HPDE6-E6E7 (cell line): ENCODE results near the gene SNTA1.
"Not testable (repeated sequence)": the region's sequence is repeated elsewhere in the genome, so short reads cannot be mapped to it uniquely, and the experiment has no call there.

Experiments
- DNase-seq: peaks from one replicate; pipeline ENCODE4 v3.0.0; 2011; ENCODE audit warnings: missing footprints; ENCODE audit errors: extremely low spot score

Gene SNTA1

DNA sequence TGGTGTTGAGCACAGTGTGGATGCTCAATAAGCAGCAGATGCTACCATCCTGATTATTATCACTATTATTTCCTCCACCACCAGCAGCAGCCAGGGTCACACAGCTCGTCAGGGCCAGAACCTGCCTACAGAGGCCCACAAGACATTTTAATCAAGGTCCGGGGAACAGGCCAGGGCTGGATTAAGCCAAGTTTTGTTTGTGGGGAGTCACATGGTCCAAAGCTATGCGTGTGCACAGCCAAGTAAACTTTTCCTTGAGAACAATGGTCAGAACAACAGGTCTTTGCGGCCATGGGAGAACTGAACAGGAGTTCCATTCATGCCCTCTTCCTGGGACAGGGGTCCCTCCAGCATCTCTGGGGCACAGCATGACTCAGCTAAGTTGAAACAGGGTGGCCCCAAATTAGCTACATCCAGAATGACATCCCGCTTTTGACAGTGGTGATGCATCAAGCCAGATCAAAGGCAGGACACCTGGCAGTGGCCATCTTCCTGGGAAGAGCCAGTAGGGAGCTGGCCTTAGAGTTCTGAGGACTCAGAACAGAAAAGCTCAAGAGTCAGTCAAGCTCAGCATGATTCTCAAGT is 11.7 kb downstream of the SNTA1 start:
- DNase-seq, result no peak

DNA sequence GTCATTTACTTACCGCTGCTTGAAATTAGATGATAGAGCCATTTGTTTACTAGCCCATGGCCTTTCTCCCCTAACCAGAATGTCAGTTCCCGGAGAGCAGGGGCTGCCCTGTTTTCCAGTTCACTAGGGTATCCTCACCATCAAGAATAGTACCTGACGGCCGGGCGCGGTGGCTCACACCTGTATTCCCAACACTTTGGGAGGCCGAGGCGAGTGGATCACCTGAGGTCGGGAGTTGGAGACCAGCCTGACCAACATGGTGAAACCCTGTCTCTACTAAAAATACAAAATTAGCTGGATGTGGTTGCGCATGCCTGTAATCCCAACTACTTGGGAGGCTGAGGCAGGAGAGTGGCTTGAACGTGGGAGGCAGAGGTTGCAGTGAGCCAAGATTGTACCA is 19.7 kb downstream of the SNTA1 start:
- DNase-seq, result not testable (repeated sequence)

DNA sequence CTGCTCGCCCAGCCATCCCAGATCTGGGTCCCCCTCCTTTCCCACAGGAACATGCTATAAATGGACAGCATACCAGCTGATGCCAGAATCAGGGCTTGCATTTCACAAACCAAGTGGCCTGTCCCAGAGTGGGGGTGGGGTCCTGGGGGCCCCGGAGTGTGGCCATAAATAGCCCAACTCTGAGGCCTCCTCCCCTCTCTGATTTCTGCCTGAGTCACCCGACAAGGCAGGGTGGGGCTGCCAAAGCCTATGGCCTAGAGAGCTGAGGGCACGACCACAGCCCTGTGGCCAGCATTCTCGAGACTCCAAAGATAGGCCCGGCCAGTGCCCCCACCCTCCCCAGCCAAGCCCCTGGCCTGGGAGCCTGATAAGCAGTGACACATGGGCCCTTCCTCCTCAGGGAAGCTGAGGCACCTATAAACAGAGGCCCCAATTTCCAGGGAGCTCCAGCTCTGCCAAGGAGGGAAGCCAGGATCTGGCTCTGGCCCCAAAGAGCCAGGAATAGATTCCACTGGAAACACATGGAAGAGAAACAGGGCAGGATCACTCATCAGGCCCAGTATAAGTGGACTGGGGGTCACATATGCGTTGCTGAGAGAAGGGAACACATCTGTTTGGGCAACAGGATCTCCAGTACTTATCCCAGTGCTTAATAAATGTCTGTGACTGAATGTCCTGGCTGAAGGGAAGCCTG is 20.3 kb downstream of the SNTA1 start:
- peak; percentile 66 for DNase-seq

DNA sequence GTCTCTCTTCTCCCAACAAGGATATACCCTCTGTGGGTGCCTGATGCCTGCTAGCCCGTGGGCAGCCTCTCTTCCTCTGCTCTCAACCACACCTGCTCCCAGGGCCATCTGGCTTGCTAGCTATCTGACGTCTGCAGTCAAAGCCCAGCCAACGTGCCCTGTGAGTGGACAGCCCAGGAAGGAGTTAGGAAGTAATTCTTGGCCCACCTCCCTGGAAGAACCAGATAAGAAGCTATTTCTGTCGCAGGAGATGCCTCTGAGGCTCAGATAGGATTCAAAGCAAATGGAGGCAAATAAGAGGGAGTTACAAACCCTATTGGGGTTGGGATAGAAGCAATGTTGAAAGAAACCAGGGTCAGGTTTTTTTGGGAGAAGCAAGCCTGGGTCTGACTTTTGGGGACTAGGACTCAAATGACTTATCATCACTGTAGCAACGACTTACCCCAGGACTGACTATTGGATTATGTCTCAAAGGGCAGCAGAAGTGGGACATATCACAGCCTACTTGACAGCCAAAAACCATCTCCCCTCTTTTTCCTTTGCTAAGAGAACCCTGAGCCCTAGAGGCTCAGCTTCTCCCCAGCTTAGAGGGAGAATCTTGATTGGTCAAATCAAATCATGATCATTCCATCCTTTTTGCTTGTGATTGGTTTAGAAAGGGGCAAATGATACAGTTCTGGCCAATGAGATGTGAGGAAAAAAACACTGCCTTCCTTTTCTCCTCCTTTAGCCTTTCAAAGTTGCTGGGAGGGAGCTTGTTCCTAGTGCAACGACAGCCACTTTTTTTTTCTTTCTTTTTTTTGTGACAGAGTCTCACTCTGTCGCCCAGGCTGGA is 24.2 kb downstream of the SNTA1 start:
- DNase-seq, result no peak

DNA sequence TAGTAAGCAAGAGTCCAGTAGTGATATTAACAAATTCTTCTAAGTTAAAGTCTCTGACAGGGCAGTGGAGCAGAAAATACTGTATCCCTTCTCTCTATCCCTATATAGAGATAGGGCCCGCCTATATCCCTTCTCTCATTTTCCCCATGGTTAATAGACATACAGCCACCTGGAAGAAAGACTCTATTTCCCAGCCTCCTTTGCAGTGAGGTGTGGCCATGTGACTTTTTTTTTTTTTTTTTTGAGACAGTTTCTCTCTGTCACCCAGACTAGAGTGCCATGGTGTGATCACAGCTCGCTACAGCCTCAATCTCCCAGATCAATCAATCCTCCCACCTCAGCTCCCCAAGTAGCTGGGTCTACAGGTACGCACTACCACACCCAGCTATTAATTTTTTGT is 25.5 kb downstream of the SNTA1 start:
- no peak for DNase-seq

DNA sequence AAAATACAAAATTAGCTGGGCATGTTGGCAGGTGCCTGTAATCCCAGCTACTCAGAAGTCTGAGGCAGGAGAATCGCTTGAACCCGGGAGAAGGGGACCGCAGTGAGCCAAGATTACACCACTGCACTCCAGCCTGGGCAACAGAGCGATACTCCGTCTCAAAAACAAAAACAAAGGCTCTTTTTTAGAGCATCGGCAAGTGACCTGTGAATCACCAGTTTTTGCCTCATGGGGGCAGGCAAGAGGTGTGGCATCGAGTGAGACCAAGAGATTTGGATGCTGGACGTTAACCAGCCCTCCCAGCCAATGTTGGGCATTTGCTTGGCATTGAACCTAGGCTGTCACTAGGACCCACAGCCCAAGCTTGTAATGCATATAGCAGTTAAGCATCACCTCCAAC is 27.6 kb downstream of the SNTA1 start:
- DNase-seq, result peak; percentile 60

DNA sequence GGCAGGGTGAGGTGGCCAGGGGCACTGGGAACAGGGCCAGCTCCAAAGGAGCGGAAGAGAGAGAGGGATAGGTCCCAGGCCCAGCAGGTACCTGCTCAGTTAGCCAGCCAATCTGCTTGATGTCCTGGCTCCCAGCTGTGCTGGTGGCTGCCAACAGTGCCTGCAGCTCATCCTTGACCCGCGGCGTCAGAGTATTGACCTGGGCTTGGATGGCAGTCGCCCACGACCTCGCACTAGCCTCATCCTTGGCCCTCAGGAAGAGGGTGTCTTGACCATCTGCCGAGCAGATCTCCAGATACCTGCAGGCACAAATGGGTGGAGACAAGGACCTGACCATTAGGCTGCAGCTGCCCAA is 31.1 kb downstream of the SNTA1 start:
- DNase-seq, result no peak

DNA sequence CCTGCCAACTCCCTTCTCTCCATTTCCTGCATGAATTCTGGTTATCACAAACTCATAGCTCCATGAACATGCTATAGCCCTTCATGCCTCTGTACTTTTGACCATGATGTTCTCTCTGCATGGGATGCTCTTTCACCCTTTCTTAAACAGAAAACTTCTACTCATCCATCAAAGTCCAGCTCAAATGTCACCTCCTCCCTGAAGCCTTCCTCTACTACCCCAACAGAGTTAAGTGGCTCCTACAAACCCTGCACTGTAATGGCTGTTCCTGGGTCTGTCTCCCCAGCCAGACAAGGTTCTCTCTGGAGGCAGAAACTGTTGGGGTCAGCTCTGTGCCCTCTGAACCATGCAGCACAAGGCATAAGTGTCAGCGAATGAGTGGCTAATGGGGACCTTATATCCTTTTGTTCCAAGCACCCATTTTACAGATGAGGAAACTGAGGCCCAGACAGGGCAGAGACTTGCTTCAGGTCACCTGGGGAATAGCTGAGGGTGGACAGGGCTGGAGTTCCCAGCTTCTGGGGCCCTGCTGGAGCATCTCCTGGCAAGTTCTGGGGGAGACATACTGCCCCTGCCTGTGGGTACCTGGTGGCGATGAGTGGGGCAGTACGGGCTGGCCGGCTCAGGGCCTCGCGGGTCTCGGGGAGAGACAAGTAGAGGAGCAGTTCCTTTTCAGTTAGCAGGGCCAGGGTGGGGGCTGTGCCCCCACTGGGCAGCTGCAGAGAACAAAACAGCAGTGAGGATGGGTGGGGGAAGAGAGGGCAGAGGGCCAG is 31.7 kb downstream of the SNTA1 start:
- no peak for DNase-seq

DNA sequence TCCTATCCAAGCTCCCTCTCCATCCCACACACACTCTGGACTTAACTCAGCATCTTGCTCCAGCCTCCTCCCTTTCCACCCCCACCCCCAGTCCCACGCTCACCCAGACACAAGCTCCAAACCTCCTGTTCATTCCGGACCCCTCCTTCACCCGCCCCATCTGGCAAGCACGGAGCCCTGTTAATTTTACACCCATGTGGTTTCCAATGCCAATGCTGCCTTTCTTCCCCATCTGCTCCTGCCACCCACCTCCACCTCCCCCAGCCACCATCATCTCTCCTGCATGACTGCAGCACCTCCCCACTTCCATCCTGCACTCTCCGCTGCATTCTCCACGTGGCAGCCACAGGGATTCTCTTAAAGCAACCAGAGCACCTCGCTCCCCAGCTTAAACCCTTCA is 32.3 kb downstream of the SNTA1 start:
- no peak for DNase-seq

DNA sequence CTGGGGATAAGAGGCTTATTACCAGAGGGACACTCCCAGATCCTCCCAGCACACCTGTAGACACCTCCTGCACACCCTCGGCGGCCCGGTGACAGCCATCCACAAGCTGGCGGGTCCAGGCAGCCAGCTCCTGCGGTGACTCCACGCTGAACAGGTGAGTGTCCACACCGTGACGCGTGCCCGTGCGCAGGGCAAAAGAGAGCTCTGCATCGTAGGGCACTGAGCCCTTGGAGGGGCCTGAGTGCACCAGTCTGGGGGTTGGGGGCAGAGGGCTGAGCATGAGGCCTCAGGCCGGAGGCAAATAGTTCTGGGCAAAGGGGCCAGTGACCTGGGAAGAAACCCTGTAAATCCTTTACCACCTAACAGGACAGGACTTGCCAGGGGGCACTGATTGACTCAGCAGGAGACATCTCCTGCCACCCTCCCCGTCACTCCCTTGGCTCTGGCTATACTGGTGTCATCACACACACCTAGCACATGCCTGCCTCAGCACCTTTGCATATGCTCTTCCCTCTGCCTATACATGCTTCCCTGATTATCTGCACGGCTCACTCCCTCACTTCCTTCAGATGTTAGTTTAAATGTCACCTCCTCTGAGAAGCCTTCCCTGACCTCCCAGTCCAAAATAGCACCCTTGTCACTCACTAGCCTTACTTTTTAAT is 33.4 kb downstream of the SNTA1 start:
- DNase-seq, result no peak

DNA sequence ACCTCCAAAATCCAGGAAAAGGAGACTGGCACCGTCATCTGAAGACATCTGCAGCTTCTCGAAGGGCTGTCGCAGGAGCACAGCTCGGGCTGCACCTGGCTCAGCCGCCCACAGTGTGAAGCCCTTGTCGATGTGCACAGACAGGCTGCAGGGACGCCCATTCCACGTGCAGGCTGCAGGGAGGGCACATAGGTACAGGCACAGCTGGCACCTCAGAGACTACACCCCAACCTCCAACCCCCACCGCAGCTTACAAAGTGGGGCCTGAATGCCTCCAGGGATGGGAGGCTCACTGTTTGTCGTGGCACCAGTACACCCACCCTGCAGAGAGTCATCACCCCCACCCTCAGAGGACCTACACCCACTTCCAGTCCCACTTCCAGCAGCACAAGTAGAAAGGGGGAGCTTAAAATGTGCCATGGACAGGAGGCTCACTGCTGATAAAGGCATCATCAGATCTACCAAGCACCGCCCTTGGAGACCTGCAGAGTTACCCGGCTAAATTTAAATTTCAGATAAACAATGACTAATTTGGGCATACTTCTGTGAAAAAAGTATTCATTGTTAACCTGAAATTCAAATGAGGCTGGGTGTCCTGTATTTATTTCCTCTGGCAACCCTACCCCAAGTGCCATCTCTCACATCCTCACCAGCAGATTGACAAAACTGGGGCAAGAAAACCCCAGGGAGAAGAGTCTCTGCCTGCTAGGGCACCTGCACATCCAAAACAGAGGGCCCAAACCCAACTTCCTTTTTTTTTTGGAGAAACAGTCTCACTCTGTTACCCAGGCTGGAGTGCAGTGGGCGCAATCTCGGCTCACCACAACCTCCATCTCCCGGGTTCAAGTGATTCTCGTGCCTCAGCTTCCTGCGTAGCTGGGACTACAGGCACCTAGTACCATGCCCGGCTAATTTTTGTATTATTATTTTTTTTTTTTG is 34.6 kb downstream of the SNTA1 start:
- no peak for DNase-seq

DNA sequence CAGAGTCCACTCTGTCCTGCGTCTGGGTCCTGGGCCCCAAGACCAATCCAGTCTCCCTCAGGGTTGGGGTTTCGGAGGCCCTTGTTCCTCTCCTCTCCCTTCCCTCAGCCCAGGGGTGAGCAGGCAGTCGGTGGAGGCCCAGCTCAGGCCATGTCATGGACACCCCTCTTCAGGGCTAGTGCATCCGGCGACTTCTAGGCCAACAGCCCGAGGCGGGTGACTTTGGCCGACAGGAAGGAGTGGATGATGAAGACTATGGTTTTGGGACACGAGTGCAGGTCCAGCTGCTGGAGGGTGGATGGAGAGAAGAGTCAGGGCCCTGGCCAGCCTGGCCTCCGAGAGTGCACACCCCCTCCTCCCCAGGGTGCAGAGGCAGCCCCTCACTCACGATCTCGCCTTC is 35.2 kb downstream of the SNTA1 start:
- DNase-seq, result no peak

DNA sequence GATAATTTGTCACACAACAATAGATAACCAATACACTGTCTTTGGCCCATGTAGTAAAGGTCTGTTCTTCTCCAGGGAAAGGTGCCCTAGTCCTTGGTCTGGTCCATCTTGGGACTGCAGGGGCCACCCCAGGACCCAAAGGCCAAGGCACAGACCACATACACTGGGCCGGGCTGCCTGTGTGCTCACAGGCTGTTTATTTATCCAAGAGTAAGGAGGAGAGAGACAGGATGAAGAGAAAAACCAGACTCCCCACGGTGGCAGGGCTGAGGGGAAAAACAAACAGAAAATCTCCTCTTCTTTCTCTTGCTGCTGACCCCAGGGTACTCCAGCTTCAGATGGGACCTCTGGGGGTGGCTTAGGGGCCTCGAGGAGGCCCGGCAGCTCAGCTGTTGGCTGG is 35.8 kb downstream of the SNTA1 start:
- no peak for DNase-seq

DNA sequence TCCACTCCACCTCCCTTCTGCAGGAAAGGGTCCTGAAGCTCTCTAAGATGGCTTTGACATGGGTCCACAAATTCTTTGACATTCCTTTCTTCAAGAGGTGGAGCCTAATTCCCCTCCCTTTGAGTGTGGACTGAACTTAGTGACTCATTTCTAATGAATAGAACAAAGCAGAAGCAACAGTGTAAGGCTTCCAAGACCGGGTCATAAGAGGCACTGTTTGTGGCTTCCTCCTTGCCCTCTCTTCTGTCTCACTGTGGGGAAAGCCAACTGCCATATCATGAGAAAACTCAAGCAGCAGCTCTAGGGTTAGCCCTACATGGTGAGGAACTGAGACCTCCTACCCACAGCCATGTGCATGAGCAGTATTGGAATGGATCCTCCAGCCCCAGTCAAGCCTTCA is 36.3 kb downstream of the SNTA1 start:
- no peak for DNase-seq

DNA sequence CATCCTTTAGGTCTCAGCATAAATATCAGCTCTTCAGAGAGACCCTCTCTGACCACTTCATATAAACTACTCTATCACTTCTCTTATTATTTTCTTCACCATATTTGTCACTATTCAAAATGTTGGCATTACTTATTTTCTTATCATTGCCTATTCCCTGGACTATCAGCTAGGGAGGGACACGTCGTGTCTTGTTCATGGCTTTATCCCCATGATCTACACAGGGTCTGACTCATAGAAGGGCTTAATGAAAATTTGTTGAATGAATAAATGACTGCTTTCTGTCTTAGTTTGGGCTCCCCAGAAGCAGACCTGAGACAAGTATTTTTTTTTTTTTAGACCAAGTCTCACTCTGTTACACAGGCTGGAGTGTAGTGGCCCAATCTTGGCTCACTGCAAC is 39.3 kb downstream of the SNTA1 start:
- DNase-seq, result peak; percentile 88

DNA sequence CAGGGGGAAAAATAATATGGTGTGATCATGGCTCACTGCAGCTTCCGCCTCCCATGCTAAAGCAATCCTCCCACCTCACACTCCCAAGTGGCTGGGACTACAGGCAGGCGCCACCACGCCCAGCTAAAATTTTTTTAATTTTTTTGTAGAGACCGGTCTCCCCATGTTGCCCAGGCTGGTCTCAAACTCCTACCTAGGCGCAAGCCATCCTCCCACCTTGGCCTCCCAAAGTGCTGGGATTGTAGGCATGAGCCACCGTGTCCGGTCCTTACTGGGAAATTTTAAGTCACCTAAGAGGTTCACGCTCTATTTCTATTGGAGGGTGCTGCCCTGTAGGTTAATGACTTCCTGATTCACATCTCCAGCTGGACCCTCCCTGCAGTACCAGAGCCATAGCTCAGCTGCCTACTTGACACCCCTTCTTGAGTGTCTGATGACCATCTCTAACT is 41.6 kb downstream of the SNTA1 start:
- no peak for DNase-seq

DNA sequence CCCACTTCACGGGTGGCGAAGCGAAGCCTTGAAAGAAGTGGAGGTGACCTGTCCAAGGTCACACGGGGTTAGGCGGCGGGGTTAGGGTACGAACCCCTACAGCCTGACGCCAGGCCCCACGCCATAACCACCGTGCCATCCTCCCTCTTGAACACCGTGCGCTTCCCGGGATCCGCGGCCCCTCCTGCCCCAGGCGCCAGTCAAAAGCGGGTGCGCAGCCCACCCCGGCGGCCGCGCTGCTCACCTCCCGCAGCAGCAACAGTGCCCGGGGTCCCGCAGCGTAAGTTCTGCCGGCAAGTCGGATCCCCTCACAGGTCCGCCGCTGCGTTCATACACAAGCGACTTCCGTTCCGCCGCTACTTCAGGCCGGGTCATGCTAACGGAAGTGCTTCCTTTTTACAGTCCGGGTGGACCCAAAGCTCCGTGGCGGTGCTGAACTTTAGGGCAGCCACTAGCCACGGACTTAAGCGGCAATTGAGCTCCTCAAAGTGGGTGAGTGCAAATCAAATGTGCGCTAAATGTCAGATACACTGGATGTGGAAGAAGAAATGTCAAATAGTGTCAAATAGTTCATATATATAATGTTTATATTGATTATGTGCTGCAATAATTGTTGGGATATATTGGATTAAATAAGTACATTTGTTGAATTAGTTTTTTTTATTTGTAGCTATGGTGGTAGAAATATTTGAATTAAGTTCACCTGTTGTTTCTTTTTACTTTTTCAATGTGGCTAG is 42.2 kb downstream of the SNTA1 start, which contains the start of gene CDK5RAP1:
Gene CDK5RAP1 (minus strand): TSS at position 336 of the 737 bp plus-strand sequence. CDS start 4,455 bp downstream, outside the sequence.
- DNase-seq, result peak; percentile 93

DNA sequence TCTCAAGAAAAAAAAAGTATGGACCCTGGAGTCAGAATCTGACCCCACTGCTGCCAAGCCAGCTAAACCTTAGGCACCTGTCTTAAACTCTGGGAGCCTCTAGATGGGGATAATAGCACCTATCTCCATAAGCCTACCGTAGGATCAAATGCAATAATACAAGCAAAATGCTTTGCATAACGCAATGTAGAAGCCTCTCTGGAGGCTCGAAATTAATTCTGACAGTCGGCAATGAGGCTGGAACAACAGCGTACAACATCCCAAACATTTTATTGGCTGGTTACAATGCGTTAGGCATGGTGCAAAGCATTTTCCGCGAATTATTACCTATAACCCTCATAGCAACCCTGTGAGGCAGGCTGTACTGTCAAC is 42.8 kb downstream of the SNTA1 start:
- peak; percentile 77 for DNase-seq

DNA sequence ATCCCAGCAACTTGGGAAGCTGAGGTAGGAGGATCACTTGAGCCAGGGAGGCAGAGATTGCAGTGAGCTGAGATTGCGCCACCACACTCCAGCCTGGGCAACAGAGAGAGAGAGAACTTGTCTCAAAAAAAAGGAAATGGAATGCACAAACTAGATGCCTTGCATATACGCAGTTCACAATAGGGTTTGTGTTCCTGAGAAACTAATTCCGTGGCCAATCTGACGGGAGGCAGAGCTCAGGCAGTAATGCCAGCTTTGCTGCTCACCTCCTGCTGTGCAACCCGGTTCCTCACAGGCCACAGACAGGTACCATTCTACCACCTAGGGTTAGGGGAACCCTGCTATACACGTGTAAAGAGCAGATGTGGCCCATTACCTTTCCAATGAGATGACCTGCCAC is 43.6 kb downstream of the SNTA1 start:
- no peak for DNase-seq

DNA sequence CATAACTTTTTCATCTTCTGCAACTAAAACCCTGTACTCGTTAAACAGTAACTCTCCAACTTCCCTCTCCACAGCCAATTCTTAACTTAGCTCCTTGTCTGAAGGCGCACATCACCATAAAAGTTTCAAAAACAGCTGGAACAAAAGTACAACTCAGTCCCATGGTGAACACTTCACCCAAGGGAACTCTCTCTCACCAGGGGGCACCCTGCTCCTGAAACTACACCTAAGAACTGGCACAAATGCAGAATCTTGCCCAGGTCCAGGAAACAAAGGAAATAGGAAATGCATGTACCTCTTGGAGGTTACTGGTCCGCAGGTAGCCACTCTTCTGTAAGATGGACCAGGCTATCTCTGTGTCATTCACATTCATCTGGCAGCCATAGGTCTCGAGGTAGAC is 48.8 kb downstream of the SNTA1 start:
- no peak for DNase-seq
